Glomerular visceral epithelial cell (primary cell): Measurements from ENCODE around the gene INVS.
"Not testable (repeated sequence)": the region's sequence is repeated elsewhere in the genome, so short reads cannot be mapped to it uniquely, and the experiment has no call there.

Source experiments
- DNase-seq: peaks from one replicate; pipeline ENCODE4 v3.0.0-alpha.2; 2016; ENCODE audit errors: extremely low spot score

Gene INVS

DNA sequence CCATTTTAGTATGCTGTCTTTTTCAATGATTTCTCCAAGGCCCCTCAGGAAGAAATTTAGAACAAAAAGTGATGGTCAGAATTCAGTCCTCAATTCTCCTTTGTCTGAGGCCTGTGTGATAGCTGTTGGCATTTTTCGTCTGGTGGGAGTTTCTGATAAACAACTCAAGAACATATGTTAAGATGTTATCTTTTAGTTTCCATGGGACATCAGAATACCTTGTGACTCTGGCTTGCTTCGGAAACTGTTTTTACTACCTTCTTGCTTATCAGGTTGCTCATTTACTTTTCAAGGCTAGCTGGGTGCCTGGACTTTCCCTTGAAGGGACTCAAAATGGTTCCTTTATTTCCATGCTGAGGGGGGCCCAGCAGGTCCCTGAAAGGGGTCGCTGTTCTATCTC lies 97.2 kb downstream of the INVS start:
- no peak for DNase-seq

DNA sequence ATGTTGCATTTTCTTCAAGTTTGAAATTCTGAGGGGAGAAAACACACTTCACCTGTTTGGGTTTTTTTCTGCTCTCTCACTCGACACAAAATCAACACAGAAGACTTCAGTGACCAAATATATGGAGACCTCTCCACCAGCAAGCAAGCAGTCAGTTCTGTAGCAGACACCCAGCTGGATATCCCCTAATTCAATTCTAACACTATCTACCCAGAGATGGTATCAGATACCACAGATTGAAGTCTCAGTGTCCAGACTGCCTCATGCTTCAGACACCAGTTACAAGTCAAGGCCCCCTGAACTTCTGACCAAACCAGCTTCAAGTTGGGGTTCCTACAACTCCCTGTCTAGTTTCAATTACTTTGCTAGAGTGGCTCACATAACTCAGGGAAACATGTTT lies 97.8 kb downstream of the INVS start:
- no peak for DNase-seq

DNA sequence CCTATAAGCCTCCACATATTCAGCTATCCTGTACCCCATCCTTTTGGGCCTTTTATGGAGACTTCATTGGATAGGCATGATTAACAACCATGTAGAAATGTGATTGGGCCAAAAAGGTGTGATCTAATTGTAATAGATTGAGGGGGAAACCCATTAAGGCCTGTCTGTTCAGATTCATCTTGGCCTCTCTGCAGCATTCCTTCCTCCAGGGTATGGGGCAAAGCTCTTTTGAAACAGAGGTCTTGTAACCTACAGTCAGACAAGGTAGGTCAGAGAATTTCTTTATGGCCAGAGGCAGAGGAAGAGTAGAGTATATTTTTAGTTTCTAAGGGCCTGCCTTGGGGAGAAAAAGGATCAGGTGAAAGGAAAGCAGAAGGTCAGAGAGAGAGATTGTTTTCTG lies 98.5 kb downstream of the INVS start:
- DNase-seq: no peak

DNA sequence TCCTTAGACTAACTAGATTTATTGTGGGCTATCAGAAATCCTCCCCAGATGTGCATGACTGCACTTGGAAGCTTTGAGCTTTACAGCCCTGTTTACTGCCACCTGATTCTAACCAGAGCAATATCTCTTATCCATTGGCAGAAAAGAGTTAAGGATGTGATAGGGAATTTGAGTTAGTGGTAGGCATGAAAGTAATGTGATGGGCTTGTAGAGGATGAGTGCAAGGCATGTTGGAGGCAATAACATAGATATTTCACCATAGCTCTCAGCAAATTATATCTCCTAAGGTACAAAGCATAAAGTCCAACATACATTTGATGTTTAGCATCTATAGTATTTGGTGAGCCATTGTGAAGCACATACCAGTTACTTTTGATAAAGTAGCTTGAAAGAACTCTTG lies 103.8 kb downstream of the INVS start:
- no peak for DNase-seq

DNA sequence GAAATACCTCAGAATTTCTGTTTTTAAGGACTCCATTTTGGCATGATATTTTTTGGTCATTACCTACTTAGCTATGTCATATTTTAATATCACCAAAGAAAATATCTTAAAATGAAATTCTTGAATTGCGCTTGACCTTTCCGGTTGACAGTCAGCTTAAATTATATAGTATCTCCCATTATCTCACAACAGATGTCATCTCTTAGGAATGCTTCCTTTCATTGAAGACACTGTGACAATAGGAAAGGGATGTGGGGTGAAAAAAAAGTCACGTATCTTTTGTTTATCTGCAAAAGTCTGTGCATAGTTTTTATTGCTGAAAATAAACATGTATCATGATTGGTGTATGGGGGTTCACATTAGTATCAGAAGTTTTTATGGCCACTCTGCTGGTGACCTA lies 105.8 kb downstream of the INVS start:
- DNase-seq: peak; percentile 9

DNA sequence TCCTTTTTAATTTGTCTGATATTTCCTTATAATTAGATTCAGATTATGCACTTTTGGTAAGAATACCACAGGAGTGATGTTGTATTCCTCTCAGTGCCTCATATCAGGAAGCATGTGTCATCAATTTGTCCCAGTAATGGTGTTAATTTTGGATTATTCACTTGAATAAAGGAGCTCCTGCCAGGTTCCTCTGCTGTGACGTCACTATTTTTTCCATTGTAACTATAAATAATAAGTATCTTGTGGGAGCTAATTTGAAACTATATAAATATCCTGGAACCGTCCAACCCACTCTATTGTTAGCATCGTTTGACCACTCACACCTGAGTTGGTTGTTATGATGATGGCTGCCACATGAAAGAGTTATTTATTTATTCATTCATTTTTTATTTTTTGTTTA lies 107.9 kb downstream of the INVS start:
- DNase-seq: peak; percentile 20

DNA sequence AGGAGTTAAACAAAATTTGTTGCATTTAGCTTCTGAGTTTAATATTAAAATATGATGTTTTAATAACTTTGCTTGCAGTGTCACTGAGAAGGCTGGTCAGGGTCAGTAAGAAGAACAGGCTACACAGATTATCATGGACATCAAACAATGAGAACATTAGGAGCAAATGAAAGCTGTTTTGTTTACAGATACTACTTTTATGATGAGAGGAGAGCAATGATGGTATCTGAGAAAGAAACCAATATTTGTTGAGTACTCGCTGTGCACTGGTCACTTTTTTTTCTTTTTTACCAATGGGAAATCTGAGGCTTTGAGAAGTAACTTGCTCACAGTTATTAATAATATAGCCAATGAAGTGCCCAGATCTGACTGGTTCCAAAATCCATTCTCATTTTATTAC lies 109.6 kb downstream of the INVS start:
- no peak for DNase-seq

DNA sequence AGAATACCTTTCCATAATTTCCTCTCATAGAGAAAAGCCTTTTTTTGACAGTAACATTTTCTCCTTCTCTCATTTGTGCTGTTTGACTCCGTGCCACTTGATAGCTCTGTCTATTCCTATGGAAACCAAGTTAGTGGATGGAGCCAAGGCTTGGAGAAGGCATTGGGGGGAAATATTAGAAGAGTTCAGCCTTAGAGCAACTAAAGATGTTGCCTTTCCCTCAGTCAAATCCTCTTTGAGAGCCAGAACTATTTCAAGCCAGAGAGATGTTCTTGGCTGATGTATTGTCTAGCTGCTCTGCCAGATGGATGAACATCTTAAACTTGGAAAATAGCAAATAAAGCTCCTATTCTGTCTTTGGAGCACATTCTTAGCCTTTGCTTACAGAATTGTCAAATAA lies 112.4 kb downstream of the INVS start:
- DNase-seq: no peak

DNA sequence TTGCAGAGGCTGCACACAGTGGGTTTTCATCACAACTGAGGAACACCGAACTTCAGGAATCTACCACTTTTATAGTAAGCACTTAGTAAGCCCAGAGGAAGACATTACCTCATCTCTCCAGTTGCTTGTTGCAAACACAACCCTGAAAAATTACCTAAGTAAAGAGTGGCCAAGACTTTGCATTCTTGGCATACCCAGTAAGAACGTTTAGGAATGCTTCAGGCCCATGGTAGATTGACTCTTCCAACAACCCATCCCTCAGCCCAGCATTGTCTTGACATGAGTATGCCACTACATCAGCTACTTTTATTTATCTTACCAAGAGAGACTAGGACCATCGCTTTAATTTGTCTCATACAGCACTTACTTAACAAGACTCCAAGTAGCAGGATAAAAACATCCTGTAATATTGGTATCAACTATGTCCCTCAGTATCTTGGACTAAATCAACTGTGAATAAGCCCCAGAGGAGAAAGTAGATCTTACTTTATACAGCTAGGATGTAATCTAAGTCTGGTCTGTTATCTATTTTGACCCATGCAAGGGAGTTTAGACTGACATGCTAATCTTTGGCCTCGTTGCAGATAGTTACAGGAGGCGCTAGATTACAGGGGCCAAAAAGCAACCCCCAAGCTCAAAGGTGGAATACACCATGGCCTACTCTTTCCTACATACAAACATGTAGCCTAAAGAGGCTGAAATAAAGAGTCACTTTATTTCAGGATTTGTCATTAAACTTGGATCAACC lies 114.9 kb downstream of the INVS start:
- peak; percentile 73 for DNase-seq

DNA sequence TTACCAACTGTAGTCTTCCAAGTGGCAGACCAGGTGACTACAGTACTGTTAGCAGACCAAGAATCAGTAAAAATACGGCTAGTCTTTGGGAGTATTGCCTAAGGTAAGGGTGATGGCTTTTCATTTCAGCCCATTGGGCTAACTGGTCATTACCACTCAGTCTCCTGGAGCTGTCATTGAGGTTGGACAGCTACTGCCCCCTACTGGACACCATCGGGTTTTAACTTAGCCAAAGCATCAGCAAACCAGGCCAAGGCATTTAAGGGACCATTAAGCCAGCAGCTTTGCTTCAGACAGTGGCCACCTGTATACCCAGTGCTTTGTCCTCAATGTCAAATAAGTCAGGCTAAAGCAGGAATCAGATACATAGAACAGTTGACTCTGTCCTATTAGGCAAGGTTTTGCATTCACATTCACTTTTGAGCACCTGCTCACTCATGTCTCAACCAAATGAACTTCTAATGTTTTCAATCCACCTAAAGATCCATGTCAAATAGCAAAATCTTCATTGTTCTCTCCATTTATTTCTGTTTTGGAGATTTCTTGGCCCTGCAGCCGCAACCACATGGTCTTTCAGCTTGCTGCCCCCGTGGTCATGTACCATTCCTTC lies 117.2 kb downstream of the INVS start:
- DNase-seq: peak; percentile 36

DNA sequence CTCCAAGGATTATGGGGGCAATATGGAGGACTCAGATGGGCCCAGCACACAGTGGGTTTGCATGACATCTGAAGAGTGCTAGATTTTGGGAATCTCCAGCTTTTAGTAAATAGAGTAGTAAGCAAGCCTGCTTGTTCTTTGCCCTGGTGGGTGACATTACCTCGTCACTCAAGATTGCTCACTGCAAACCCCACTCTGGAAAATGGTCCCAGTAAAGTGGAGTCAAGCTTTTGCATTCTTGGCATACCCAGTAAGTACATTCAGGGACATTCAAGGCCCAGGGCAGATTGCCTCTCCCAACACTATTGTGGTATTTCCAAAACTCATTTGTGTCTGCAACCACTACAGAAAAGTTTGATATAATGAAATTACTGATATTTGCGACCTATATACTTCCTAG lies 118.5 kb downstream of the INVS start:
- DNase-seq: no peak

DNA sequence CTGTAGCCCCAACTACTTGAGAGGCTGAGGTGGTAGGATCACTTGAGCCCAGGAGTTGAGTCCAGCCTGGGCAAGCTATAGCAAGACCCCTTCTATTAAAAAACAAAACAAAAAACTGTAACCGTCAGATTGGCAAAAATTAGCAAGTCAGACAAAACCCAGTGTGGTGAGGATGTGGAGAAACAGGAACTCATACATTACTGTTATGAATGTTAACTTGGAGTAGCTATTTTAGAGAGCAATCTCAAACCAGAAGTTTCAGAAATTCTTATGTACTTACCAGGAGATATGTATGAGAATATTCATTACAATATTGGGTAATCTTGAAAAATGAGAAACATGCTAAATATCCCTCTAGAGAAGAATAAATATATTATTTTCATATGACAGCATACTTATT lies 120.3 kb downstream of the INVS start:
- DNase-seq: no peak

DNA sequence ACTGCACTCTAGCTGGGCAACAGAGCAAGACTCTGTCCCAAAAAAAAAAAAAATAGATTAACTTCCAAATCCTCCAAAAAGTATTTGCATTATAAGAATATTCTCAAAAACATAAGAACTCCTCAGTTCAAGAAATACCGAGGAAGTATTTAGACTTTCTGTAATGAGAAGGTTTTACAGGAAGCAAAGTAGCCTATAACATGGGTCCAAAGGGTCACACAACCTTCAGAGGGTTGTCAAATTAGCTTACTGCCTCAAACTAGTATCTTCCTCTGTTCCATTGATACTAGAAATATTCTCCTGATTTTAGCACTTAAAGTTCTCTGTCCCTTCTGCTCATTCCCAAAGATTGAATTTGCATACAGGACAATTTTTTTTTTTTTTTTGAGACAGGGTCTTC lies 121.9 kb downstream of the INVS start:
- DNase-seq: no peak

DNA sequence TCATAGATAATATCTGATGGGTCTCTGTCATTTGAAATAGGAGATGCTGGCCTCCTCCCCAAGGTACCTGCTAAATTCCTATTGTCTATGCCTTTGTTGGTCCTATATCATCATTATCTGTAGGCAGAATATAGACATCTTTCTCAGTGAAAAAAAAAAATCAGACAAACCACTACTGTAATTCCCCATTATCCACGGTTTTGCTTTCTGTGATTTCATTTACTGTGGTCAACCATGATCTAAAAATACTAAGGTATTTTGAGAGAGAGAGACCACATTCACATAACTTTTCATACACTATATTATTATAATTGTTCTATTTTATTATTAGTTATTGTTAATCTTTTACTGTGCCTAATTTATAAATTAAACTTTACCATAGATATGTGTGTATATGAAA lies 122.5 kb downstream of the INVS start:
- no peak for DNase-seq

DNA sequence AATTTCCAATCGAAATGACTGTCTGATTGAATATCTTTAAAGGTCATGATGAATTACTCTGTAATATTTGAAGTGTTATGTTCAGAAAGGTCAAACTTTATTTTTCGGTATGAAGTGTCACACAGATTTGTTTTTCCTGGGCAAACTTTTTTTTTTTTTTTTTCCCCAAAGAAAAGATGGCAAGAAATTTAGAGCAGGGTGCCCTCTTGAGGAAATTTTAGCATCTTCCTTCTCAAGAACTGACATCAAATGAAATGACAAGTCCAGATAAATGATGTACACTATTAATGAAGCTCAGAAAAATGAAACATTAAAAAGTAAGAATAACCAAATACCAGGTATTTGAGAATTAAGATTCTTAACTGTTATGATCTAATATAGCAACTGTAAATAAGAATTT lies 123.6 kb downstream of the INVS start:
- DNase-seq: peak; percentile 45

DNA sequence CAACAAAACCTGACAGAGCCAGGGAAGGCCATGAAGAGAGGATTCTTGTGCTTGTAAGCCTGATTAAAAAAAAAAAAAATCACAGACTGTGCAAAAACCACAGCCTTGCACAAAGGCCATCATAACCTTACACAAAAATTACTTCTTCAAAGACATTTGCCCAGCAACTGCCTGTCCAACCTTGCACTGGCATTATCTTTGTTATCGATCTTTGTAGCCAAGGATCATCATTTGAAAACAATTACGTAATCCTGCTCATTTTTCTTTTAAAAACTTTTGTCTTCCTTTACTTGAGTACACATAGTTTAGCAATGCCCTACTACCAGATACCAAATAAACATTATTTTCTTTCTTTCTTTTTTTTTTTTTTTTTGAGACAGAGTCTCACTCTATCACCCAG lies 128.6 kb downstream of the INVS start:
- DNase-seq: no peak

DNA sequence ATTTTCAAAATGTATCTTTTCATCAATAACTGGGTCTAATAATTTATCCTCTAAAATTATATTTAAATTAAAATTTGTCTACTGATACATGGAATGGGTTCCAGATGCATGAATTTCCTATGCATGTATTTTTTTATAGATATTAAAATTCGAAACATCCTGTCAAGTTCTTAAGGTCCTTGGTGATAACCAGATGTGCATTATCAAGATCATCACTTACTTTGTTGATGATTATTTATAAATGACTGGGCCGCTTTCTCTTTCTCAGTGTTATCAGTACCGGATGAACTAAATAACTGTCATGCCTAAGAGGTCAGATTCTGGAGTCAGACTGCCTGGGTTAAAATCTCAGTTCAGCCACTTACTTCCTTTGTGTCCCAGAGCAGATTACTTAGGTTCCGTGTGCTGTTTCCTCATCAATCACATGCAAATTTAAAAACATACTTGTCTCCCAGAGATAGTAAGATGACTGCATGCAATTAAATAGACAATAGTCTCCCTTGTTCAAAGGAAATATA lies 129.4 kb downstream of the INVS start:
- DNase-seq: no peak

DNA sequence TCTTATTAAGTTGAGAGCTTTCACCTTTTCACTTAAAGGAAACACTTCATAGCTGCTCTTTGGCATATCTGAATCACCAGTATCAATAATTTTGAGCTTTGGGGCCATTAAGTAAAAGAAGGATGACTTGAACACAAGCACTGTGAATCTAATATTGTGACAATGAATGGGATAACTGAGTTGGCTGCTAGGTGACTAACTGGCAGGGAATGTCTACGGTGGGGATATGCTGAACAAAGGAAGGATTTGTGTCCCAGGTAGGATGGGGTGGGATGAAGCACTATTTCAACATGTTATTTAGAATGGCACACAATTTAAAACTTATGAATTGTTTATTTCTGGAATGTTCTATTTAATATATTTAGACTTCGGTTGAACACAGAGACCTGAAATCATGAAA lies 130.1 kb downstream of the INVS start:
- no peak for DNase-seq

DNA sequence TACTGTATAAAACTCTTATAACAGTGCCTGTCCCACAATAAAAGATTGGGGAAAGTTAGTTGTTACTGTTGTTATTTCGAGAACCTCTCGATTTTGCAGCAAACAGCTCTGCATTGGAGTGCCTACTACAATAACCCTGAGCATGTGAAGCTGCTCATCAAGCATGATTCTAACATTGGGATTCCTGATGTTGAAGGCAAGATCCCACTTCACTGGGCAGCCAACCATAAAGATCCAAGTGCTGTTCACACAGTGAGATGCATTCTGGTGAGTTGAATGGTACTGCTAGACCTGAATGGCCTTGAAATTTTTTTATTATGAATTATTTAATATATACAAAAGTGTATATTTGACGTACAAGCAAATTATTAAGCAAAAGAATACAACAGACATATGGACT lies 130.5 kb downstream of the INVS start:
- DNase-seq: no peak

DNA sequence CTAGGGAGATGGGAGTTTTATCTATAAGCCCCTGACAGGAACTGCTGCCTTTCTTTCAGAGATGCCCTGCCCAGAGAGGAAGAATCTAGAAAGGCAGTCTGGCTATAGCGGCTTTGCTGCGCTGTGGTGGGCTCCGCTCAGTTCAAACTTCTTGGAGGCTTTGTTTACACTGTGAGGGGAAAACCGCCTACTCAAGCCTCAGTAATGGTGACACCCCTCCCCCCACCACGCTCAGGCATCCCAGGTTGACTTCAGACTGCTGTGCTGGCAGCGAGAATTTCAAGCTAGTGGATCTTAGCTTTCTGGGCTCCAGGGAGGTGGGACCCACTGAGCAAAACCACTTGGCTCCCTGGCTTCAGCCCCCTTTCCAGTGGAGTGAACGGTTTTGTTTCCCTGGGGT lies 137.9 kb downstream of the INVS start:
- not testable (repeated sequence) for DNase-seq

DNA sequence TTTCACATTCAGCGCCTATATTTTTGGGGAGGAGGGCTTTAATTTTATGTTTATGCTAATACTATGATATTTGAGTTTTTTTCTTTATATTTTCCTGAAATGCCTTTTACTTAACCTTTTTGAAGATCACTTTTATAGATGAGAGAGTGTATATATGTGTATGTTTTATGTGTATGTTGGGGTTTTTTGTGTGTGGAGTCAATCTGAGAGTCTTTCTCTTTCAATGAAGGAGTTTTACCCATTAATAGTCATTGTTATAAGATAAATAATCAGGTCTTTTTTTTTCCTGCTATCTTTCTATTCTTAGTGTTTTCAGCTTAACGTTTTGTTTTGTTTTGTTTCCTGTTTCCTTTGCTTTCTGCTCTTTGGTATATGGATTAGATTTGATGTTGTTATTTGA lies 141.5 kb downstream of the INVS start:
- no peak for DNase-seq

DNA sequence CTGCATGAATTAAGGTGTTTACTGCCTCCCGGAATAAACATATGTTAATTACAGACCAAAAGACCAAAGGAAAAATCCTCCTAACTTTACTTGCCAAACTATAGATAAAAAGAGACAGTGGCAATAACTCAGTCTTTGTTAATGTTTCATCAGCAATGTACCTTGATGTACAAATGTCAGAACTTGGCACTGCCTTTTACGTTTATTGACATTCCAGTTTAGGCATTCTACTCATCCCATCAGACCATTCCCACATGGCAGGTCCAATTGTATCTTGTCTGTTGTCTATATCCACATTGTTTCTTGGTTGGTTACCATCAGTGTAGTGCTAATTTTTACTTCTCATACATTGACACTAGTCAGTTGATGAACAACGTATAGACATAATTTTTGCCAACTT lies 168.2 kb downstream of the INVS start:
- DNase-seq: no peak

DNA sequence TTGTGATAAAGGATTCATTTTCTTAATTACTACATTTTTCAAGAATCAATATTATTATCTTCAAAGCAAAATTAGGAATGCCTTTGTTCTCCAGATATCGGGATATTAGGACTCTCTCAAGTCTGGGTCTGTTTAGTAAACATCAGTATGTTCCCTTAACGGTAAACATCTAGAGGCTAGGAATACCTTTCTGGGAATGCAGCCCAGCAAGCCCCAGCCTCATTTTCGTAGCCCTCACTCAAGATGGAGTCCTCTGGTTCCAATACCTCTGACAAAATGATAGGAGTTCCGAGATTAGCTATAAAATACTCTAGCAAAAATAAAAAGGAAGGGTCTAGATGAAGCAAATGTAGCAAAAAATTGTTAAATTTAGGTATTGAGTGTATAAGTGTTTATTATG lies 169.2 kb downstream of the INVS start:
- no peak for DNase-seq

DNA sequence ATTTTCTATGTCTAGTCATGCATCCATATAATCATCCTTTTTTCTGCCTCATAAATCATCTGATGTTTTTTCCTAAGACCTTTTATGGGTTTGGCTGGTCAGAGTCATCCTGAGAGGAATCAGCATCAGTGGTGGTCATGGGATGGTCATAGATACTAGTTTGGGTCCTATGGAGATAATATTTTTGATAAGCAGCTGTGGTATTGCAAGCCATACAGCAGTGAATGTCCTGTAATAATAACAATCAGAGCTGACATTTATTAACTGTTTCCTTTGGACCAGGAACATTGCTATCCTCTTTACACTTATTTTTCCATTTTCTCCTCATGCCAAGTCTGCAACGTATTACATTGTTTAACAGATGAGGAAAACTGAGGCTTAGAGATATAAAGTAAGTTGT lies 170.6 kb downstream of the INVS start:
- no peak for DNase-seq
